Keratinocyte (primary cell): ENCODE measurements around the gene NKD1. TPM values are rescaled to one million over a fixed set of nuclear protein-coding genes. Genes with fewer than 3 reads are reported as not detected.

Experiments used
- DNase-seq: peaks from one replicate; pipeline ENCODE4 v3.0.0-alpha.2; 2011; ENCODE audit warnings: low read depth, missing footprints, low spot score
- FAIRE-seq: peaks from 2 replicates; lab custom pipeline; 2011; peaks lifted over from hg19 to GRCh38; lab: Jason Lieb, UNC
- H2AFZ ChIP-seq: 2 replicates; pipeline ENCODE4 v1.6.0; 2012; ENCODE audit warnings: low read length, control low read depth, inconsistent platforms; ENCODE audit not compliant: control insufficient read depth
- H3K27ac ChIP-seq: 2 replicates; pipeline ENCODE4 v1.5.1; 2011; ENCODE audit warnings: low read length; ENCODE audit not compliant: control insufficient read depth, insufficient read depth
- H3K27me3 ChIP-seq: 3 replicates; pipeline ENCODE4 v1.6.0; 2011; ENCODE audit warnings: low read length; ENCODE audit not compliant: control insufficient read depth, insufficient read depth; ENCODE audit errors: extremely low read depth
- H3K36me3 ChIP-seq, 2 experiments: 2 replicates in 1 of 2; 3 replicates in 1 of 2; pipeline ENCODE4 v1.5.1; 2011; ENCODE audit warnings: low read length in 2 of 2, mild to moderate bottlenecking in 1 of 2; ENCODE audit not compliant: control insufficient read depth in 2 of 2, insufficient read depth in 2 of 2; ENCODE audit errors: extremely low read depth in 1 of 2
- H3K4me1 ChIP-seq: 3 replicates; pipeline ENCODE4 v1.5.1; 2011; ENCODE audit warnings: low read length; ENCODE audit not compliant: control insufficient read depth, insufficient read depth; ENCODE audit errors: extremely low read depth
- H3K4me2 ChIP-seq: 3 replicates; pipeline ENCODE4 v1.6.0; 2011; ENCODE audit warnings: low read depth, low read length; ENCODE audit not compliant: control insufficient read depth, insufficient read depth; ENCODE audit errors: extremely low read depth
- H3K4me3 ChIP-seq, 3 experiments: fragments of 200-600 bp in 1 of 3; sonication (generic) in 1 of 3; 2 replicates in 2 of 3; 3 replicates in 1 of 3; pipeline ENCODE4 v1.5.1; 2011 to 2016; ENCODE audit warnings: low read length in 3 of 3, mild to moderate bottlenecking in 3 of 3, control low read depth in 2 of 3, inconsistent platforms in 1 of 3, low read depth in 1 of 3, mixed read lengths in 1 of 3, mixed run types in 1 of 3, moderate library complexity in 1 of 3; ENCODE audit not compliant: control insufficient read depth in 2 of 3, insufficient read depth in 2 of 3; ENCODE audit errors: extremely low read depth in 1 of 3
- H3K79me2 ChIP-seq: 2 replicates; pipeline ENCODE4 v1.6.0; 2012; ENCODE audit warnings: low read length; ENCODE audit not compliant: control insufficient read depth, insufficient read depth
- H3K9ac ChIP-seq: 3 replicates; pipeline ENCODE4 v1.6.0; 2011; ENCODE audit warnings: low read length; ENCODE audit not compliant: control insufficient read depth, insufficient read depth; ENCODE audit errors: extremely low read depth
- H3K9me1 ChIP-seq: 3 replicates; pipeline ENCODE4 v1.6.0; 2011; ENCODE audit warnings: low read length; ENCODE audit not compliant: control insufficient read depth, insufficient read depth; ENCODE audit errors: extremely low read depth
- H3K9me3 ChIP-seq: 2 replicates; pipeline ENCODE4 v1.5.1; 2012; ENCODE audit warnings: low read depth, low read length; ENCODE audit not compliant: control insufficient read depth
- H4K20me1 ChIP-seq: 3 replicates; pipeline ENCODE4 v1.6.0; 2011; ENCODE audit warnings: low read length; ENCODE audit not compliant: control insufficient read depth, insufficient read depth; ENCODE audit errors: extremely low read depth
- EZH2 ChIP-seq: IDR thresholded peaks from one replicate; pipeline ENCODE4 v1.6.1; 2012; ENCODE audit warnings: inconsistent platforms, mild to moderate bottlenecking, low read length, moderate library complexity
- dilution Hi-C: fragments of 300-500 bp; cut with MboI; formaldehyde crosslinking; loops from one replicate; pipeline ENCODE4 v1.7.0; 2020; ENCODE audit warnings: low sequenced_read_pairs; ENCODE audit not compliant: extremely low pct_ligation_motif_present
- polyA plus RNA-seq, 5 experiments: library from polyadenylated mRNA; depleted of rRNA in 3 of 5; stranded (reverse) in 3 of 5; stranded (forward) in 1 of 5; unstranded in 1 of 5; fragments of >200 nt; gene quantifications; 1 replicate in 1 of 5; 2 replicates in 3 of 5; 3 replicates in 1 of 5; pipeline versions ENCODE4 v1.2.1 to v1.2.3, GENCODE V29; 2011 to 2012; ENCODE audit warnings: missing spikeins in 2 of 5, low read depth in 1 of 5, low replicate concordance in 1 of 5
- TF ChIP-seq, protein P1 (sequence below), 3 experiments: IDR thresholded peaks in 1 of 3; conservative IDR thresholded peaks in 1 of 3; optimal IDR thresholded peaks in 1 of 3; 2 replicates in 2 of 3; 3 replicates in 1 of 3; pipeline versions ENCODE3 to v1.5.1; 2011; ENCODE audit warnings: low read length in 3 of 3, mild to moderate bottlenecking in 3 of 3, moderate library complexity in 2 of 3, control low read depth in 1 of 3, inconsistent platforms in 1 of 3; ENCODE audit not compliant: insufficient read depth in 2 of 3; ENCODE audit errors: extremely low read depth in 1 of 3

Gene NKD1
- polyA plus RNA-seq, 1 donor (not counting 4 experiments of a cell fraction or from before 2014, with no cell fraction given): 0.62 TPM

DNA sequence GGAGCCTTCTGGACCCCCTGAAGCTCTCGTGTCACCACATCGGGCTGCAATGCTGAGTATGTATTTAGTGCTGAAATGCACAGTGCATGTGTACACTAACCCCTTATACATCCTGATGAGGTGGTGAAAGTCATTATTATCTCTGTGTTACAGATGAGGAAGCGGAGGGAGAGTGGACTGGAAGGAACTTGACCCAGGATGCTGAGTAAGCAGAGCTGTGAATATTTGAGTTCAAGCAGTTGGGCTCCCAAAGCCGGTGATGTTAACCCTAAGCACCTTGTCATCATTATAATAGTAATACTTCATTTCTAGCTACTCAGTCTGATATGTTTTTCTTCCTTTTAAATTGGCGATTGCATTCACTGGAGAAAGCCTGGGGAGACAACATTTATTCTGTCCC lies 25.9 kb upstream of the NKD1 start:
- H3K27me3 ChIP-seq: peaks cover 16% of the 10 kb centered on the region
- no peaks in the 10 kb centered on the region for H3K4me1 ChIP-seq
- no peaks in the 10 kb centered on the region for H3K79me2 ChIP-seq
- no peaks in the 10 kb centered on the region for H3K9me1 ChIP-seq
- FAIRE-seq (no peak), DNase-seq (no peak)
- dilution Hi-C loops: no loop called here
- H3K4me2 ChIP-seq: no peak overlapping the region
- no peak overlapping the region for H3K9ac ChIP-seq
- no peak overlapping the region for H3K4me3 ChIP-seq
- H3K36me3 ChIP-seq: no peaks in the 10 kb centered on the region
- no peaks in the 10 kb centered on the region for H3K9me3 ChIP-seq
- no peak for TF ChIP-seq EZH2
- TF ChIP-seq, protein P1, sequence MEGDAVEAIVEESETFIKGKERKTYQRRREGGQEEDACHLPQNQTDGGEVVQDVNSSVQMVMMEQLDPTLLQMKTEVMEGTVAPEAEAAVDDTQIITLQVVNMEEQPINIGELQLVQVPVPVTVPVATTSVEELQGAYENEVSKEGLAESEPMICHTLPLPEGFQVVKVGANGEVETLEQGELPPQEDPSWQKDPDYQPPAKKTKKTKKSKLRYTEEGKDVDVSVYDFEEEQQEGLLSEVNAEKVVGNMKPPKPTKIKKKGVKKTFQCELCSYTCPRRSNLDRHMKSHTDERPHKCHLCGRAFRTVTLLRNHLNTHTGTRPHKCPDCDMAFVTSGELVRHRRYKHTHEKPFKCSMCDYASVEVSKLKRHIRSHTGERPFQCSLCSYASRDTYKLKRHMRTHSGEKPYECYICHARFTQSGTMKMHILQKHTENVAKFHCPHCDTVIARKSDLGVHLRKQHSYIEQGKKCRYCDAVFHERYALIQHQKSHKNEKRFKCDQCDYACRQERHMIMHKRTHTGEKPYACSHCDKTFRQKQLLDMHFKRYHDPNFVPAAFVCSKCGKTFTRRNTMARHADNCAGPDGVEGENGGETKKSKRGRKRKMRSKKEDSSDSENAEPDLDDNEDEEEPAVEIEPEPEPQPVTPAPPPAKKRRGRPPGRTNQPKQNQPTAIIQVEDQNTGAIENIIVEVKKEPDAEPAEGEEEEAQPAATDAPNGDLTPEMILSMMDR (optimal IDR thresholded peaks at IDR 0.05 in 1 of 3, IDR thresholded peaks at IDR 0.05 in 1 of 3, conservative IDR thresholded peaks at IDR 0.05 in 1 of 3; ENCODE audit: extremely low read depth in 1 of 3, insufficient read depth in 2 of 3, low read length in 3 of 3): no peak
- no peak overlapping the region for H3K27ac ChIP-seq
- H2AFZ ChIP-seq: no peak overlapping the region
- H4K20me1 ChIP-seq: no peaks in the 10 kb centered on the region

DNA sequence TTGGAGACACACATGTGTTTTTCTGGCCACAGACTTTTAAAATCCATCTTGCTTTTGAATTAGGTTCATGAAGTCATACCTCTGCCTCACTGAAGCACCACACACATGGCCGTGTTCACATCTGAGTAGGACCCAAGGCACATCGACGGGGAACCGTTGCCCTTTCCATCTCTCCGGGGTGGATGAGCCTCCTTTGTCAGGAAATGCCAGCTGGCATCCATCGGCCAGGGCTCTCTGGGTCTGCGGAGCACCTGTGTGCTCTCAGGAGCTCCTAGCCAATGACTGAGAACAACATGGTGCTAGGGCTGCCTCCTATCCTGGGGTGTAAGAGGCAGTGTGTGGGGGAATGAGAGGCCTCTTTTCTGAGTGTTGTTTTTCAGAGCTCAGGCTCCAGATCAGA lies 24.5 kb upstream of the NKD1 start:
- peaks cover 16% of the 10 kb centered on the region for H3K27me3 ChIP-seq
- no peak overlapping the region for H2AFZ ChIP-seq
- no peak overlapping the region for H3K4me2 ChIP-seq
- H3K36me3 ChIP-seq: no peaks in the 10 kb centered on the region
- H3K9me3 ChIP-seq: no peaks in the 10 kb centered on the region
- no peaks in the 10 kb centered on the region for H3K9me1 ChIP-seq
- H4K20me1 ChIP-seq: no peaks in the 10 kb centered on the region
- H3K9ac ChIP-seq: no peak overlapping the region
- H3K79me2 ChIP-seq: no peaks in the 10 kb centered on the region
- FAIRE-seq (no peak), DNase-seq (no peak)
- H3K27ac ChIP-seq: no peak overlapping the region
- no peak for TF ChIP-seq EZH2
- TF ChIP-seq, protein P1 (optimal IDR thresholded peaks at IDR 0.05 in 1 of 3, IDR thresholded peaks at IDR 0.05 in 1 of 3, conservative IDR thresholded peaks at IDR 0.05 in 1 of 3; ENCODE audit: extremely low read depth in 1 of 3, insufficient read depth in 2 of 3, low read length in 3 of 3): no peak
- no peak overlapping the region for H3K4me3 ChIP-seq
- dilution Hi-C loops: no loop called here
- H3K4me1 ChIP-seq: no peaks in the 10 kb centered on the region
